Liver (tissue), 9 donors: ENCODE data around the gene CAV2. TPM values are rescaled to one million over a fixed set of nuclear protein-coding genes. Genes with fewer than 3 reads are reported as not detected.

Experiments used
- DNase-seq: peaks from one replicate; pipeline ENCODE4 v3.0.0-alpha.2; 2017; ENCODE audit warnings: low spot score
- H3K27ac ChIP-seq, 2 donors: one replicate each; pipeline ENCODE4 v1.7.0; 2013; ENCODE audit warnings: inconsistent platforms in 2 of 2, low read length in 2 of 2, control low read depth in 1 of 2, low read depth in 1 of 2, mild to moderate bottlenecking in 1 of 2
- H3K27me3 ChIP-seq, 4 donors: one replicate each; pipeline versions ENCODE4 v1.6.1 to v1.7.0; 2013; ENCODE audit warnings: low read length in 3 of 4, inconsistent platforms in 1 of 4, mild to moderate bottlenecking in 1 of 4, moderate library complexity in 1 of 4; ENCODE audit not compliant: control insufficient read depth in 4 of 4, insufficient read depth in 4 of 4
- H3K36me3 ChIP-seq, 4 donors: one replicate each; pipeline versions ENCODE4 v1.6.1 to v1.7.0; 2013; ENCODE audit warnings: low read length in 3 of 4, mild to moderate bottlenecking in 3 of 4, low read depth in 1 of 4, moderate library complexity in 1 of 4; ENCODE audit not compliant: control insufficient read depth in 4 of 4, insufficient read depth in 3 of 4
- H3K4me1 ChIP-seq, 4 donors: one replicate each; pipeline versions ENCODE4 v1.6.1 to v1.7.0; 2013; ENCODE audit warnings: low read length in 3 of 4, mild to moderate bottlenecking in 3 of 4, moderate library complexity in 1 of 4; ENCODE audit not compliant: control insufficient read depth in 4 of 4, insufficient read depth in 4 of 4
- H3K4me3 ChIP-seq, 3 donors: one replicate each; pipeline versions ENCODE4 v1.6.1 to v1.7.0; 2013; ENCODE audit warnings: low read length in 3 of 3, control low read depth in 1 of 3, low read depth in 1 of 3, mild to moderate bottlenecking in 1 of 3
- H3K9ac ChIP-seq, 2 donors: one replicate each; pipeline ENCODE4 v1.7.0; 2013; ENCODE audit warnings: low read length in 2 of 2, mild to moderate bottlenecking in 2 of 2, moderate library complexity in 2 of 2, control low read depth in 1 of 2, low read depth in 1 of 2
- H3K9me3 ChIP-seq, 4 donors: one replicate each; pipeline versions ENCODE4 v1.6.1 to v1.7.0; 2013; ENCODE audit warnings: low read length in 3 of 4; ENCODE audit not compliant: control insufficient read depth in 4 of 4
- EGR1 ChIP-seq, 2 donors: IDR thresholded peaks; 2 replicates each; pipeline ENCODE4 v1.6.1; 2016 to 2018; ENCODE audit warnings: antibody characterized with exemption in 2 of 2, low read depth in 2 of 2
- FOXA1 ChIP-seq: IDR thresholded peaks from 2 replicates; pipeline ENCODE4 v1.6.1; 2016; ENCODE audit warnings: antibody characterized with exemption
- FOXA2 ChIP-seq: IDR thresholded peaks from 2 replicates; pipeline ENCODE4 v1.6.1; 2016; ENCODE audit warnings: antibody characterized with exemption
- GABPA ChIP-seq, 2 donors: IDR thresholded peaks in 1 of 2; conservative IDR thresholded peaks in 1 of 2; 2 replicates each; pipeline ENCODE4 v1.6.1; 2016; ENCODE audit warnings: antibody characterized with exemption in 2 of 2, mild to moderate bottlenecking in 1 of 2, moderate library complexity in 1 of 2
- HNF4A ChIP-seq, 2 donors: conservative IDR thresholded peaks; 2 replicates each; pipeline ENCODE4 v1.6.1; 2016; ENCODE audit warnings: antibody characterized with exemption in 2 of 2, mild to moderate bottlenecking in 2 of 2
- HNF4G ChIP-seq: IDR thresholded peaks from 2 replicates; pipeline ENCODE4 v1.6.1; 2016; ENCODE audit warnings: antibody characterized with exemption
- JUND ChIP-seq, 2 donors: IDR thresholded peaks; 2 replicates each; pipeline ENCODE4 v1.6.1; 2016; ENCODE audit warnings: antibody characterized with exemption in 2 of 2
- NR2F2 ChIP-seq: IDR thresholded peaks from 2 replicates; pipeline ENCODE4 v1.6.1; 2016; ENCODE audit warnings: antibody characterized with exemption
- RAD21 ChIP-seq, 2 donors: IDR thresholded peaks; 2 replicates each; pipeline ENCODE4 v1.6.1; 2016; ENCODE audit warnings: antibody characterized with exemption in 2 of 2, mild to moderate bottlenecking in 2 of 2
- RXRA ChIP-seq, 2 donors: IDR thresholded peaks; 2 replicates each; pipeline ENCODE4 v1.6.1; 2017 to 2018; ENCODE audit warnings: antibody characterized with exemption in 2 of 2, mild to moderate bottlenecking in 1 of 2
- SP1 ChIP-seq: IDR thresholded peaks from 2 replicates; pipeline ENCODE4 v1.6.1; 2018; ENCODE audit warnings: antibody characterized with exemption, mild to moderate bottlenecking
- TAF1 ChIP-seq: conservative IDR thresholded peaks from 2 replicates; pipeline ENCODE4 v1.6.1; 2016; ENCODE audit warnings: antibody characterized with exemption, mild to moderate bottlenecking
- YY1 ChIP-seq: IDR thresholded peaks from 2 replicates; pipeline ENCODE4 v1.6.1; 2016; ENCODE audit warnings: antibody characterized with exemption, mild to moderate bottlenecking
- WGBS: extraction: QIAGEN DNeasy Blood & Tissue Kit; methylation state at CpG from one replicate; pipeline ENCODE4 v1.1.7; 2013; 5-methylcytosine and 5-hydroxymethylcytosine counted together
- polyA plus RNA-seq, 2 donors: library from polyadenylated mRNA; stranded (reverse) in 1 of 2; unstranded in 1 of 2; fragments of 200-250 nt in 1 of 2; fragments of >200 nt in 1 of 2; fragmentation: Nextera tagmentation in 1 of 2; extraction: Ambion mirVana in 1 of 2; gene quantifications; one replicate each; pipeline versions ENCODE4 v1.2.1 to v1.2.3, GENCODE V29; 2013 to 2015
- total RNA-seq, 2 donors: library from RNA; depleted of rRNA; stranded (reverse); fragments of >200 nt; gene quantifications; one replicate each; pipeline ENCODE4 v1.2.3, GENCODE V29; 2014
- TF ChIP-seq, protein P1 (sequence below): fragments of 150-350 bp; IDR thresholded peaks from 2 replicates; pipeline ENCODE4 v1.5.1; 2017; ENCODE audit warnings: improper control_type of control experiment, low read depth, low read length; ENCODE audit not compliant: missing input control
- TF ChIP-seq, protein P2 (sequence below): IDR thresholded peaks from 2 replicates; pipeline ENCODE4 v1.6.1; 2016; ENCODE audit warnings: antibody characterized with exemption, mild to moderate bottlenecking
- TF ChIP-seq, protein P3 (sequence below): IDR thresholded peaks from 2 replicates; pipeline ENCODE4 v1.6.1; 2016; ENCODE audit warnings: antibody characterized with exemption
- TF ChIP-seq, protein P4 (sequence below): IDR thresholded peaks from 2 replicates; pipeline ENCODE4 v1.6.1; 2016; ENCODE audit warnings: antibody characterized with exemption
- donor health status: healthy.
- donor health status: healthy.
- donor health status: healthy.
- donor health status: healthy.
- donor health status: healthy.

Gene CAV2
- total and polyA plus RNA-seq, 4 donors, result 6.8 to 29.7 (median 19.9) TPM

DNA sequence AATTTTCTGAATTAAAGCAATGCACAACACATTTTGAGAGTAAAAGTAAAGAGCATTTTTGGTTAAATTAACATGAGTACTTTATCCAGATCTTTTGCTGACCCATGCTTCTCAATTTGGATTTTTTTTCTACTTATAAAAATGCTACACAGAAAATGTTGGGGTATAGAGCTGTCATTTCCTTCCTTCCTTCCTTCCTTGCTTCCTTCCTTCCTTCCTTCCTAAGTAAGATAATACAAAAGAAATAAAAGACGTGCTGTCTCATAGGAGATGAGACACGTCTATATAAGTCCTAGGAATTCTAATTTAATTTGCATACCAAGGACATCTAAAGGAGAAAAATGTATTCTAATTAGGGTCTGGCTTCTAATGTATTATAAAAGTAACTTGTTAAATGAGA is 31.0 kb upstream of the CAV2 start (continued):
- TF ChIP-seq, protein P1, sequence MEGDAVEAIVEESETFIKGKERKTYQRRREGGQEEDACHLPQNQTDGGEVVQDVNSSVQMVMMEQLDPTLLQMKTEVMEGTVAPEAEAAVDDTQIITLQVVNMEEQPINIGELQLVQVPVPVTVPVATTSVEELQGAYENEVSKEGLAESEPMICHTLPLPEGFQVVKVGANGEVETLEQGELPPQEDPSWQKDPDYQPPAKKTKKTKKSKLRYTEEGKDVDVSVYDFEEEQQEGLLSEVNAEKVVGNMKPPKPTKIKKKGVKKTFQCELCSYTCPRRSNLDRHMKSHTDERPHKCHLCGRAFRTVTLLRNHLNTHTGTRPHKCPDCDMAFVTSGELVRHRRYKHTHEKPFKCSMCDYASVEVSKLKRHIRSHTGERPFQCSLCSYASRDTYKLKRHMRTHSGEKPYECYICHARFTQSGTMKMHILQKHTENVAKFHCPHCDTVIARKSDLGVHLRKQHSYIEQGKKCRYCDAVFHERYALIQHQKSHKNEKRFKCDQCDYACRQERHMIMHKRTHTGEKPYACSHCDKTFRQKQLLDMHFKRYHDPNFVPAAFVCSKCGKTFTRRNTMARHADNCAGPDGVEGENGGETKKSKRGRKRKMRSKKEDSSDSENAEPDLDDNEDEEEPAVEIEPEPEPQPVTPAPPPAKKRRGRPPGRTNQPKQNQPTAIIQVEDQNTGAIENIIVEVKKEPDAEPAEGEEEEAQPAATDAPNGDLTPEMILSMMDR, result no peak
- TF ChIP-seq EGR1 (IDR thresholded peaks at IDR 0.05; ENCODE audit: low read depth in 2 of 2), result no peak
- no peak for TF ChIP-seq NR2F2
- TF ChIP-seq HNF4A (conservative IDR thresholded peaks at IDR 0.05), result no peak
- TF ChIP-seq JUND (IDR thresholded peaks at IDR 0.05), result no peak

DNA sequence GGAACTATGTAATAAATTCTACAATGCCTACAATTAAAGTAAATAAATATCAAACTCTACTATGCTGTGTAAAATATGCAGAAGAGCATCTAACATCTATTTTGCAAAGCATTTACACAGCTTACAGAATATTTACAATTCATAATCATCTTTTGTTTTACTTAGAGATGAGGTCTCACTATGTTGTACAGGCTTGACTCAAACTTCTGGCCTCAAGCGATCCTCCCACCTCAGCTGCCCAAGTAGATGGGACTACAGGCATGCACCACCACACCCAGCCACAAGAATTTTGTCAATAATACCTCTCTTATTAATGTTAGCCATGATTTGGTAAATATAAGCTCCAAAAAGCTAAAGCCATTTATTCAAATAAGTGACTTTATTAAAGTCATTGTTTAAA is 21.9 kb upstream of the CAV2 start:
- TF ChIP-seq, protein P1, result no peak
- no peak overlapping the region for H3K4me3 ChIP-seq
- no peaks in the 10 kb centered on the region for H3K27me3 ChIP-seq
- H3K4me1 ChIP-seq, result no peaks in the 10 kb centered on the region
- H3K9ac ChIP-seq, result no peak overlapping the region
- no peaks in the 10 kb centered on the region for H3K9me3 ChIP-seq
- H3K27ac ChIP-seq, result no peak overlapping the region
- 51% methylated on average over 1 of the region's 1 CpG for WGBS
- no peak for DNase-seq
- no peaks in the 10 kb centered on the region for H3K36me3 ChIP-seq

DNA sequence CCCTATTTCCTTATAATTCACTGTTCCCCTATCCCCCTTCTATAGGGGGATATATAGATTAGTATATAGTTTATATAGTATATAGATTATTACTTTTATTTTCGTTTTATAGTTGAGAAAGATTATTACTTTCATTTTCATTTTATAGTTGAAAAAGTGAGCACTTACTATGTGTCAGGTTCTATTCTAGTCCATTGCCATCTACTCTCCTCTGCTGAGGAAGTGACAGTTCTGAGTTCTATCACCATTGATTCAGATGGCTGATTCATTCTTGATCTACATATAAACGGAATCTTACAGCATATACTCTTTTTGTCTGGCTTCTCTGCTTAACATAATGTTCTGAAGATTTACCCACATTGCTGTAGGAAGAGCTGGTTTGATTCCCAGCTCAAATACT is 20.7 kb upstream of the CAV2 start:
- DNase-seq, result no peak
- H3K4me3 ChIP-seq, result no peak overlapping the region
- WGBS, result 77% methylated on average over 2 of the region's 2 CpGs
- no peaks in the 10 kb centered on the region for H3K27me3 ChIP-seq
- H3K9me3 ChIP-seq, result no peaks in the 10 kb centered on the region
- H3K9ac ChIP-seq, result no peak overlapping the region
- H3K27ac ChIP-seq, result no peak overlapping the region
- no peaks in the 10 kb centered on the region for H3K4me1 ChIP-seq
- no peaks in the 10 kb centered on the region for H3K36me3 ChIP-seq
- TF ChIP-seq, protein P1, result no peak
- TF ChIP-seq NR2F2 (no peak), JUND (IDR thresholded peaks at IDR 0.05) (no peak), FOXA1 (no peak), HNF4G (no peak), SP1 (no peak), EGR1 (IDR thresholded peaks at IDR 0.05; ENCODE audit: low read depth in 2 of 2) (no peak), FOXA2 (no peak), RXRA (IDR thresholded peaks at IDR 0.05) (no peak), TAF1 (no peak), YY1 (no peak), HNF4A (conservative IDR thresholded peaks at IDR 0.05) (no peak), GABPA (IDR thresholded peaks at IDR 0.05 in 1 of 2, conservative IDR thresholded peaks at IDR 0.05 in 1 of 2) (no peak), RAD21 (IDR thresholded peaks at IDR 0.05) (no peak)
- TF ChIP-seq, protein P2, sequence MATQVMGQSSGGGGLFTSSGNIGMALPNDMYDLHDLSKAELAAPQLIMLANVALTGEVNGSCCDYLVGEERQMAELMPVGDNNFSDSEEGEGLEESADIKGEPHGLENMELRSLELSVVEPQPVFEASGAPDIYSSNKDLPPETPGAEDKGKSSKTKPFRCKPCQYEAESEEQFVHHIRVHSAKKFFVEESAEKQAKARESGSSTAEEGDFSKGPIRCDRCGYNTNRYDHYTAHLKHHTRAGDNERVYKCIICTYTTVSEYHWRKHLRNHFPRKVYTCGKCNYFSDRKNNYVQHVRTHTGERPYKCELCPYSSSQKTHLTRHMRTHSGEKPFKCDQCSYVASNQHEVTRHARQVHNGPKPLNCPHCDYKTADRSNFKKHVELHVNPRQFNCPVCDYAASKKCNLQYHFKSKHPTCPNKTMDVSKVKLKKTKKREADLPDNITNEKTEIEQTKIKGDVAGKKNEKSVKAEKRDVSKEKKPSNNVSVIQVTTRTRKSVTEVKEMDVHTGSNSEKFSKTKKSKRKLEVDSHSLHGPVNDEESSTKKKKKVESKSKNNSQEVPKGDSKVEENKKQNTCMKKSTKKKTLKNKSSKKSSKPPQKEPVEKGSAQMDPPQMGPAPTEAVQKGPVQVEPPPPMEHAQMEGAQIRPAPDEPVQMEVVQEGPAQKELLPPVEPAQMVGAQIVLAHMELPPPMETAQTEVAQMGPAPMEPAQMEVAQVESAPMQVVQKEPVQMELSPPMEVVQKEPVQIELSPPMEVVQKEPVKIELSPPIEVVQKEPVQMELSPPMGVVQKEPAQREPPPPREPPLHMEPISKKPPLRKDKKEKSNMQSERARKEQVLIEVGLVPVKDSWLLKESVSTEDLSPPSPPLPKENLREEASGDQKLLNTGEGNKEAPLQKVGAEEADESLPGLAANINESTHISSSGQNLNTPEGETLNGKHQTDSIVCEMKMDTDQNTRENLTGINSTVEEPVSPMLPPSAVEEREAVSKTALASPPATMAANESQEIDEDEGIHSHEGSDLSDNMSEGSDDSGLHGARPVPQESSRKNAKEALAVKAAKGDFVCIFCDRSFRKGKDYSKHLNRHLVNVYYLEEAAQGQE, result no peak
- TF ChIP-seq, protein P3, sequence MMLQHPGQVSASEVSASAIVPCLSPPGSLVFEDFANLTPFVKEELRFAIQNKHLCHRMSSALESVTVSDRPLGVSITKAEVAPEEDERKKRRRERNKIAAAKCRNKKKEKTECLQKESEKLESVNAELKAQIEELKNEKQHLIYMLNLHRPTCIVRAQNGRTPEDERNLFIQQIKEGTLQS, result no peak
- TF ChIP-seq, protein P4, sequence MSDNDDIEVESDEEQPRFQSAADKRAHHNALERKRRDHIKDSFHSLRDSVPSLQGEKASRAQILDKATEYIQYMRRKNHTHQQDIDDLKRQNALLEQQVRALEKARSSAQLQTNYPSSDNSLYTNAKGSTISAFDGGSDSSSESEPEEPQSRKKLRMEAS, result no peak
